ENCODE measurements around the gene RNF180.
"Not testable (repeated sequence)": the region's sequence is repeated elsewhere in the genome, so short reads cannot be mapped to it uniquely, and the experiment has no call there.

The RNF180 gene

GRCh38 chr5:64269164-64269563, 103.5 kb downstream of the RNF180 start:
- TF ChIP-seq MYC (IDR thresholded peaks at IDR 0.05; ENCODE audit: low read depth, low read length) = no peak
- no peak overlapping the region for H3K4me3 ChIP-seq (ENCODE audit: low read depth, low read length)
- peak; percentile 12 for DNase-seq (ENCODE audit: low read depth)

- TF ChIP-seq MYC (IDR thresholded peaks at IDR 0.05; ENCODE audit: low read depth, low read length) (no peak), POLR2A (IDR thresholded peaks at IDR 0.05; ENCODE audit: extremely low read depth, insufficient read length) (no peak), CTCF (IDR thresholded peaks at IDR 0.05; ENCODE audit: low read depth, low read length) (no peak)
- TF ChIP-seq, protein P1, sequence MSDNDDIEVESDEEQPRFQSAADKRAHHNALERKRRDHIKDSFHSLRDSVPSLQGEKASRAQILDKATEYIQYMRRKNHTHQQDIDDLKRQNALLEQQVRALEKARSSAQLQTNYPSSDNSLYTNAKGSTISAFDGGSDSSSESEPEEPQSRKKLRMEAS (IDR thresholded peaks at IDR 0.05; ENCODE audit: low read depth, low read length) = no peak
- DNase-seq (ENCODE audit: low read depth) = no peak
- H3K4me3 ChIP-seq (ENCODE audit: low read depth, low read length) = no peak overlapping the region
These were observed 107.6 kb downstream of the RNF180 start for GRCh38 chr5:64273276-64273675.

DNA sequence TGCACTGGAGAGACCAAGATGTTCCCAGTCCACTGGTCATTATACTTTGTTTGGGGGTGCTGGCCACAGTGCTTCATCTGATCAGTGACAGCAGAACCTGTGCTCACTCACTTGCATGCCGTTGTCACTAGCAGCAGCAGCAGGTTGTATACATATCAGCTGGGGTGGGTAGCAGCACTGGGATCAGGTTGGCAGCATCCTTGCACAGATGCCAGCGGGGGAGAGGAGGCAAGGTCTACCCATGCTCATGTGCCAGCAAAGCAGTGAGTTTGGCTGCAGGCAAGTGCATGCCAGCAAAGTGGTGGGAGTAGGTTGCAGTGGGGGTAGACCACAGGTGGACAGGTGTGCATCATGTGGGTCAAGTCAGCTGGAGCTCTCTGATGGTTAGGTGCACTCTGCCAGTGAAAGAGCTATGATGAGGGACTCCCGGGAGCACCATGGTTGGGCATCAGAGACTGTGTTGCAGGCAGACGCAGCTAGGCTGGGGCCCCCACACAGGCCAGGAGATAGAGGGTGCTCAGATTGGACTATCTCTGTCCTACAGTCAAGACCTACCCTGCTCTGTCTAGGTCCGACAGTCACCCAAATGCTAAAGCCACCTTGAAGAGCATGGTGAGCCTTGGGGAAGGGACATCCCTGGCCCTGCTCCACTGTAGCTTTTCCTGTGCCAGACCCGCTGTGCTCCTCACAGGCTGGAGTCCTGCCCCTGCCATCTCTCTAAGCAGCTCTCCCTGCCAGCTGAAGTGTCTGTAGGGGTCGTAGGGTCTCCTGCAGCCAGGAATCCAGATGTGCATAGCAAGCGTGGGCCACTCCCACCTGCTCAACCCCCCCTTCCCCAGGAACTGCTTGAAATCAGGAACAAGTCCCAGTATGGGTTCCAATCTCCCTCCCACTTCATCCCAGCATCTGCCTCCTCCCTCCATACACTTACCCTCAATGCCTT, 119.8 kb downstream of the RNF180 start:
- no peak overlapping the region for H3K4me3 ChIP-seq (ENCODE audit: low read depth, low read length)
- no peak for DNase-seq (ENCODE audit: low read depth)
- TF ChIP-seq POLR2A (IDR thresholded peaks at IDR 0.05; ENCODE audit: extremely low read depth, insufficient read length) = no peak
- TF ChIP-seq CTCF (IDR thresholded peaks at IDR 0.05; ENCODE audit: low read depth, low read length) = no peak
- no peak for TF ChIP-seq MYC (IDR thresholded peaks at IDR 0.05; ENCODE audit: low read depth, low read length)
- TF ChIP-seq, protein P1 (IDR thresholded peaks at IDR 0.05; ENCODE audit: low read depth, low read length) = no peak

DNA sequence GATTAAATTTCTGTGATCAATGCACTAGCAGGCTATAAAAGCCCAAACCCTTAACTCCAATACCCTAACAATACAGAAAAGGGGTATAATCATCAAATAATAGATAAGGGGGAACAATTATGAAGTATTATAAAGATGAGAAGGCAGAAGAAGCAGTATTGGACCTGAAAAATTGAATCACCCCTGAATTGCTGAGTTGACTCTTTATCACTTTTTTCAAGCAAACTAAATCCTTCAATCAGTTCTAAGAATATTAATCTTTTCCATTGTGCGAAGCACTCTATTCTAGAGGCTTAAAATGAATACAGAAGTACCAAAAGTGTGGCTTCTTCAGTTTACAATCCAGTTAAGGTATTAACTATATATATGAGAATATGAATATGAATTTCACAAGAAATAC, 120.7 kb downstream of the RNF180 start:
- H3K4me3 ChIP-seq (ENCODE audit: low read depth, low read length) = no peak overlapping the region

DNA sequence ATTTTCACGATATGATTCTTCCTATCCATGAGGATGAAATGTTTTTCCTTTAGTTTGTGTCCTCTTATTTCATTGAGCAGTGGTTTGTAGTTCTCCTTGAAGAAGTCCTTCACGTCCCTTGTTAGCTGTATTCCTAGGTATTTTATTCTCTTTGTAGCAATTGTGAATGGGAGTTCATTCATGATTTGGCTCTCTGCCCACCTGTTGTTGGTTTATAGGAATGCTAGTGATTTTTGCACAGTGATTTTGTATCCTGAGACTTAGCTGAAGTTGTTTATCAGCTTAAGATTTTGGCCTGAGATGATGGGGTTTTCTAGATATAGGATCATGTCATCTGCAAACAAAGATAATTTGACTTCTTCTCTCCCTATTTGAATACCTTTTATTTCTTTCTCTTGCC, 122.9 kb downstream of the RNF180 start:
- DNase-seq (ENCODE audit: low read depth); H3K4me3 ChIP-seq (ENCODE audit: low read depth, low read length): not testable (repeated sequence)

More for the DNA sequence above, 120.7 kb downstream of the RNF180 start:
- TF ChIP-seq CTCF (IDR thresholded peaks at IDR 0.05; ENCODE audit: low read depth, low read length) (no peak), POLR2A (IDR thresholded peaks at IDR 0.05; ENCODE audit: extremely low read depth, insufficient read length) (no peak), MYC (IDR thresholded peaks at IDR 0.05; ENCODE audit: low read depth, low read length) (no peak)
- TF ChIP-seq, protein P1 (IDR thresholded peaks at IDR 0.05; ENCODE audit: low read depth, low read length) = no peak
- DNase-seq (ENCODE audit: low read depth) = no peak

- TF ChIP-seq POLR2A (IDR thresholded peaks at IDR 0.05; ENCODE audit: extremely low read depth, insufficient read length) (no peak), MYC (IDR thresholded peaks at IDR 0.05; ENCODE audit: low read depth, low read length) (no peak)
- TF ChIP-seq, protein P1 (IDR thresholded peaks at IDR 0.05; ENCODE audit: low read depth, low read length) = no peak
- no peak overlapping the region for H3K4me3 ChIP-seq (ENCODE audit: low read depth, low read length)
- DNase-seq (ENCODE audit: low read depth) = no peak
These were observed 127.1 kb downstream of the RNF180 start for GRCh38 chr5:64292611-64293215.

DNA sequence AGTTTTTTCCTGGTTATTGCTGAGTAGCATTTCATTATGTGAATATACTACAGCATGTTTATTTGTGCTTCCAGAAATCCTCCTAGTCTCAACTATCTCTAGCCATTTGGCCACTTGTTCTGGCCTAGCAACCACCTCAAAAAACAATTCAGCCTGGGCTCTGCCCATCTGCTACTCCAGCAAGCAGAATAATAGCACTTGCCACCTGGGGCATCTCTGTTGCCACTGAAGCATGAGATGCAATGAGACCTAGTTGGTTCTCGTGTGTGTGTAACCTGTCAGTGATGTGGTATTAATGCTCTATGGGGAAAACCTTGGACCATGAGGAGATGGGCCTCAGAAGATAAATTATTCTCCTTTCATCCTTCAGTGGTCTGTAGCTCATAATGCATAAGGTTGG, 129.5 kb downstream of the RNF180 start:
- H3K4me3 ChIP-seq (ENCODE audit: low read depth, low read length) = no peak overlapping the region
- TF ChIP-seq, protein P1 (IDR thresholded peaks at IDR 0.05; ENCODE audit: low read depth, low read length) = no peak
- no peak for TF ChIP-seq MYC (IDR thresholded peaks at IDR 0.05; ENCODE audit: low read depth, low read length)
- TF ChIP-seq CTCF (IDR thresholded peaks at IDR 0.05; ENCODE audit: low read depth, low read length) = no peak
- TF ChIP-seq POLR2A (IDR thresholded peaks at IDR 0.05; ENCODE audit: extremely low read depth, insufficient read length) = no peak
- no peak for DNase-seq (ENCODE audit: low read depth)

Measured in NB4 (cell line).